DND-41 (cell line): Measurements from ENCODE around the gene IQCH.

ENCODE experiments used
- CTCF ChIP-seq: IDR thresholded peaks from 2 replicates; pipeline ENCODE4 v1.5.1; 2012; ENCODE audit warnings: borderline replicate concordance, low read length, moderate library complexity, mild to moderate bottlenecking; ENCODE audit not compliant: poor library complexity, severe bottlenecking; ENCODE audit errors: extremely low read depth
- EZH2 ChIP-seq: IDR thresholded peaks from 3 replicates; pipeline ENCODE4 v1.6.1; 2012; ENCODE audit warnings: borderline replicate concordance, low read depth, mild to moderate bottlenecking, moderate library complexity, low read length, inconsistent platforms; ENCODE audit not compliant: severe bottlenecking

GRCh38 chr15:67515090-67515489 lies 260.5 kb downstream of the IQCH start:
- TF ChIP-seq CTCF (no peak), EZH2 (no peak)
